GM12864 (cell line): ENCODE data around the gene NKX6-2.

Source experiments
- DNase-seq: peaks from one replicate; pipeline ENCODE4 v3.0.0-alpha.2; 2011; ENCODE audit warnings: low read depth
- H3K4me3 ChIP-seq: 2 replicates; pipeline ENCODE4 v1.5.1; 2011; ENCODE audit warnings: mild to moderate bottlenecking, low read depth, low read length, control low read depth
- CTCF ChIP-seq: IDR thresholded peaks from 2 replicates; pipeline ENCODE4 v1.5.1; 2011; ENCODE audit warnings: low read depth, mild to moderate bottlenecking, moderate library complexity, low read length, control low read depth, inconsistent platforms; ENCODE audit errors: missing control alignments

NKX6-2 gene

GRCh38 chr10:132817701-132818211 lies 31.8 kb upstream of the NKX6-2 start:
- DNase-seq = no peak
- H3K4me3 ChIP-seq = no peak overlapping the region
- TF ChIP-seq CTCF = no peak

- no peak overlapping the region for H3K4me3 ChIP-seq
- no peak for DNase-seq
- no peak for TF ChIP-seq CTCF
These were observed 30.8 kb upstream of the NKX6-2 start for GRCh38 chr10:132816718-132817117.

GRCh38 chr10:132815168-132815857 lies 29.4 kb upstream of the NKX6-2 start:
- H3K4me3 ChIP-seq = no peak overlapping the region
- no peak for TF ChIP-seq CTCF
- no peak for DNase-seq

GRCh38 chr10:132814469-132814856 lies 28.5 kb upstream of the NKX6-2 start:
- H3K4me3 ChIP-seq = no peak overlapping the region
- DNase-seq = no peak
- TF ChIP-seq CTCF = no peak

- no peak overlapping the region for H3K4me3 ChIP-seq
- no peak for TF ChIP-seq CTCF
These were observed 27.9 kb upstream of the NKX6-2 start for GRCh38 chr10:132813560-132814468.

GRCh38 chr10:132813001-132813401 lies 27.1 kb upstream of the NKX6-2 start:
- no peak overlapping the region for H3K4me3 ChIP-seq
- DNase-seq = no peak
- TF ChIP-seq CTCF = no peak

More at GRCh38 chr10:132813560-132814468, 27.9 kb upstream of the NKX6-2 start:
- DNase-seq = no peak

GRCh38 chr10:132812520-132812919 lies 26.6 kb upstream of the NKX6-2 start:
- no peak overlapping the region for H3K4me3 ChIP-seq
- no peak for DNase-seq
- TF ChIP-seq CTCF = no peak
